Measurements from ENCODE around the gene DNAH12.

DNAH12 gene

GRCh38 chr3:57244946-57245345 is 299.2 kb downstream of the DNAH12 start:
- H3K27me3 ChIP-seq (ENCODE audit: control insufficient read depth, insufficient read depth, low read length): no peaks in the 10 kb centered on the region
- no peaks in the 10 kb centered on the region for H3K9me3 ChIP-seq (ENCODE audit: control insufficient read depth, low read length)
- no peak overlapping the region for H3K9ac ChIP-seq (ENCODE audit: low read length)
- H3K4me1 ChIP-seq (ENCODE audit: control insufficient read depth, insufficient read depth, low read length): no peaks in the 10 kb centered on the region
- H3K4me3 ChIP-seq (ENCODE audit: low read length): no peak overlapping the region
- H3K36me3 ChIP-seq (ENCODE audit: control insufficient read depth, insufficient read depth, low read length): peaks cover 5% of the 10 kb centered on the region
